ENCODE measurements around the gene TSC1. TPM values are rescaled to one million over a fixed set of nuclear protein-coding genes. Genes with fewer than 3 reads are reported as not detected.

TSC1 gene
- total and polyA plus RNA-seq, 2 experiments from 2014 or later, result 23.7 to 48.0 TPM

DNA sequence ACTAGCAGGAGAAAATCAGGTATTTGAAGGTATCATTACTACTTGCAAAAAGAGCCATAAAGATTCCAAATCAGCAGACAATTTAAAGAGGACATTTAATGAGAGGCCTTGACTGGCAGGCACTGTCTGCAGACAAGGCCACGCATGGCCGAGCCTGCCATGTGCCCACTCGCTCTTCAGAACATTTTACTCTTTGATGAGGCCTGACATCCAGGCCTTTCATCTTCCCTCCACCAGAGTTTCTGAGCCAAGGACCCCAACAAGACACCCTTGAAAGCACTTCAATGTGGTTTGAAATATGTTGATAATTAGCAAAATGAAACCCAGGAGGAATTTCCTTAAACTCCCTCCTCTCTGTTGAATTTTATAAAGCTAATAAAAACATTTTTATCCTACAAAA is 82.8 kb downstream of the TSC1 start (continued):
- TF ChIP-seq, protein P1, sequence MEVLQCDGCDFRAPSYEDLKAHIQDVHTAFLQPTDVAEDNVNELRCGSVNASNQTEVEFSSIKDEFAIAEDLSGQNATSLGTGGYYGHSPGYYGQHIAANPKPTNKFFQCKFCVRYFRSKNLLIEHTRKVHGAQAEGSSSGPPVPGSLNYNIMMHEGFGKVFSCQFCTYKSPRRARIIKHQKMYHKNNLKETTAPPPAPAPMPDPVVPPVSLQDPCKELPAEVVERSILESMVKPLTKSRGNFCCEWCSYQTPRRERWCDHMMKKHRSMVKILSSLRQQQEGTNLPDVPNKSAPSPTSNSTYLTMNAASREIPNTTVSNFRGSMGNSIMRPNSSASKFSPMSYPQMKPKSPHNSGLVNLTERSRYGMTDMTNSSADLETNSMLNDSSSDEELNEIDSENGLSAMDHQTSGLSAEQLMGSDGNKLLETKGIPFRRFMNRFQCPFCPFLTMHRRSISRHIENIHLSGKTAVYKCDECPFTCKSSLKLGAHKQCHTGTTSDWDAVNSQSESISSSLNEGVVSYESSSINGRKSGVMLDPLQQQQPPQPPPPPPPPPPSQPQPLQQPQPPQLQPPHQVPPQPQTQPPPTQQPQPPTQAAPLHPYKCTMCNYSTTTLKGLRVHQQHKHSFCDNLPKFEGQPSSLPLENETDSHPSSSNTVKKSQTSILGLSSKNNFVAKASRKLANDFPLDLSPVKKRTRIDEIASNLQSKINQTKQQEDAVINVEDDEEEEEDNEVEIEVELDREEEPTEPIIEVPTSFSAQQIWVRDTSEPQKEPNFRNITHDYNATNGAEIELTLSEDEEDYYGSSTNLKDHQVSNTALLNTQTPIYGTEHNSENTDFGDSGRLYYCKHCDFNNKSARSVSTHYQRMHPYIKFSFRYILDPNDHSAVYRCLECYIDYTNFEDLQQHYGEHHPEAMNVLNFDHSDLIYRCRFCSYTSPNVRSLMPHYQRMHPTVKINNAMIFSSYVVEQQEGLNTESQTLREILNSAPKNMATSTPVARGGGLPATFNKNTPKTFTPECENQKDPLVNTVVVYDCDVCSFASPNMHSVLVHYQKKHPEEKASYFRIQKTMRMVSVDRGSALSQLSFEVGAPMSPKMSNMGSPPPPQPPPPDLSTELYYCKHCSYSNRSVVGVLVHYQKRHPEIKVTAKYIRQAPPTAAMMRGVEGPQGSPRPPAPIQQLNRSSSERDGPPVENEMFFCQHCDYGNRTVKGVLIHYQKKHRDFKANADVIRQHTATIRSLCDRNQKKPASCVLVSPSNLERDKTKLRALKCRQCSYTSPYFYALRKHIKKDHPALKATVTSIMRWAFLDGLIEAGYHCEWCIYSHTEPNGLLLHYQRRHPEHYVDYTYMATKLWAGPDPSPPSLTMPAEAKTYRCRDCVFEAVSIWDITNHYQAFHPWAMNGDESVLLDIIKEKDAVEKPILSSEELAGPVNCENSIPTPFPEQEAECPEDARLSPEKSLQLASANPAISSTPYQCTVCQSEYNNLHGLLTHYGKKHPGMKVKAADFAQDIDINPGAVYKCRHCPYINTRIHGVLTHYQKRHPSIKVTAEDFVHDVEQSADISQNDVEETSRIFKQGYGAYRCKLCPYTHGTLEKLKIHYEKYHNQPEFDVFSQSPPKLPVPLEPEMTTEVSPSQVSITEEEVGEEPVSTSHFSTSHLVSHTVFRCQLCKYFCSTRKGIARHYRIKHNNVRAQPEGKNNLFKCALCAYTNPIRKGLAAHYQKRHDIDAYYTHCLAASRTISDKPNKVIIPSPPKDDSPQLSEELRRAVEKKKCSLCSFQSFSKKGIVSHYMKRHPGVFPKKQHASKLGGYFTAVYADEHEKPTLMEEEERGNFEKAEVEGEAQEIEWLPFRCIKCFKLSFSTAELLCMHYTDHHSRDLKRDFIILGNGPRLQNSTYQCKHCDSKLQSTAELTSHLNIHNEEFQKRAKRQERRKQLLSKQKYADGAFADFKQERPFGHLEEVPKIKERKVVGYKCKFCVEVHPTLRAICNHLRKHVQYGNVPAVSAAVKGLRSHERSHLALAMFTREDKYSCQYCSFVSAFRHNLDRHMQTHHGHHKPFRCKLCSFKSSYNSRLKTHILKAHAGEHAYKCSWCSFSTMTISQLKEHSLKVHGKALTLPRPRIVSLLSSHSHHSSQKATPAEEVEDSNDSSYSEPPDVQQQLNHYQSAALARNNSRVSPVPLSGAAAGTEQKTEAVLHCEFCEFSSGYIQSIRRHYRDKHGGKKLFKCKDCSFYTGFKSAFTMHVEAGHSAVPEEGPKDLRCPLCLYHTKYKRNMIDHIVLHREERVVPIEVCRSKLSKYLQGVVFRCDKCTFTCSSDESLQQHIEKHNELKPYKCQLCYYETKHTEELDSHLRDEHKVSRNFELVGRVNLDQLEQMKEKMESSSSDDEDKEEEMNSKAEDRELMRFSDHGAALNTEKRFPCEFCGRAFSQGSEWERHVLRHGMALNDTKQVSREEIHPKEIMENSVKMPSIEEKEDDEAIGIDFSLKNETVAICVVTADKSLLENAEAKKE (CRISPR knock-in tag; IDR thresholded peaks at IDR 0.05), result no peak
- TF ChIP-seq, protein P2, sequence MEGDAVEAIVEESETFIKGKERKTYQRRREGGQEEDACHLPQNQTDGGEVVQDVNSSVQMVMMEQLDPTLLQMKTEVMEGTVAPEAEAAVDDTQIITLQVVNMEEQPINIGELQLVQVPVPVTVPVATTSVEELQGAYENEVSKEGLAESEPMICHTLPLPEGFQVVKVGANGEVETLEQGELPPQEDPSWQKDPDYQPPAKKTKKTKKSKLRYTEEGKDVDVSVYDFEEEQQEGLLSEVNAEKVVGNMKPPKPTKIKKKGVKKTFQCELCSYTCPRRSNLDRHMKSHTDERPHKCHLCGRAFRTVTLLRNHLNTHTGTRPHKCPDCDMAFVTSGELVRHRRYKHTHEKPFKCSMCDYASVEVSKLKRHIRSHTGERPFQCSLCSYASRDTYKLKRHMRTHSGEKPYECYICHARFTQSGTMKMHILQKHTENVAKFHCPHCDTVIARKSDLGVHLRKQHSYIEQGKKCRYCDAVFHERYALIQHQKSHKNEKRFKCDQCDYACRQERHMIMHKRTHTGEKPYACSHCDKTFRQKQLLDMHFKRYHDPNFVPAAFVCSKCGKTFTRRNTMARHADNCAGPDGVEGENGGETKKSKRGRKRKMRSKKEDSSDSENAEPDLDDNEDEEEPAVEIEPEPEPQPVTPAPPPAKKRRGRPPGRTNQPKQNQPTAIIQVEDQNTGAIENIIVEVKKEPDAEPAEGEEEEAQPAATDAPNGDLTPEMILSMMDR (conservative IDR thresholded peaks at IDR 0.05; ENCODE audit: low read depth in 2 of 2), result no peak
- TF ChIP-seq EZH2 (IDR thresholded peaks at IDR 0.05; ENCODE audit: low read depth, unreplicated experiment), result no peak
- no peak for TF ChIP-seq NANOG (IDR thresholded peaks at IDR 0.05; ENCODE audit: borderline replicate concordance)

DNA sequence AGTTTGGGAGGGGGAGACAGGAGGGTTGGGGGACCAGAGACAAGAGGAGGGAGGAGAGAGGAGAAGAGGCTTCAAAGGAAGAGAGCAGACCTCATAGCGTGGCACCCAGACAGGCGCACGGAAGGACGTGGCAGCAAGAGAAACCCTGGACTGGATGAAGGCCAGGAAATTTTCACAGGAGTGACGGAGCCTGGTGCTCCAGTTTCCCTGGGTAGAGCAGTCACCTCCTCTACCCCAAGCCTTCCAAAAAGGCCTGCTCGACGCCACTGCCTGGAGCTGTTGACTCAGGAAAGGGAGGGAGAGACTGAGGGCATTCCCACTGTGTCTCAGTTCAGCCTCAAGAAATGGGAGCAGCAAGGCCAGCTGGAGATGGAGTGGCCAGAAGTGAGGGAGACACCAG is 85.7 kb downstream of the TSC1 start:
- no peak overlapping the region for H3K27ac ChIP-seq (ENCODE audit: low read depth)
- H3K79me2 ChIP-seq (replicated peaks; ENCODE audit: insufficient read depth), result no peaks in the 10 kb centered on the region
- peaks cover 1% of the 10 kb centered on the region; the same call in 1 of the 2 replicates for H3K9me2 ChIP-seq (ENCODE audit: insufficient read depth)
- Mint-ChIP-seq H3K27ac (no peak overlapping the region), H3K36me3 (ENCODE audit: low read depth) (no peaks in the 10 kb centered on the region), H3K4me1 (peaks cover 26% of the 10 kb centered on the region), H3K9me3 (no peaks in the 10 kb centered on the region), H3K27me3 (ENCODE audit: insufficient read depth, low read depth, poor library complexity) (peaks cover 7% of the 10 kb centered on the region), H3K4me3 (no peak overlapping the region)
- no peaks in the 10 kb centered on the region for H3F3A ChIP-seq (replicated peaks; ENCODE audit: low read depth)
- H2AFZ ChIP-seq, result no peak overlapping the region
- H3K36me3 ChIP-seq (ENCODE audit: insufficient read depth), result no peaks in the 10 kb centered on the region
- no peaks in the 10 kb centered on the region for H3K27me3 ChIP-seq (ENCODE audit: insufficient read depth)
- ATAC-seq (no peak), DNase-seq (ENCODE audit: low spot score) (no peak)
- H3K4me1 ChIP-seq (ENCODE audit: insufficient read depth), result 0 out of 2 replicates have a peak, but pooled peaks cover 9% of the 10 kb centered on the region
- H3K4me3 ChIP-seq, result no peak overlapping the region
- no peaks in the 10 kb centered on the region for H4K20me1 ChIP-seq (replicated peaks; ENCODE audit: insufficient read depth)
- no peak overlapping the region for H3K4me2 ChIP-seq
- TF ChIP-seq, protein P3, sequence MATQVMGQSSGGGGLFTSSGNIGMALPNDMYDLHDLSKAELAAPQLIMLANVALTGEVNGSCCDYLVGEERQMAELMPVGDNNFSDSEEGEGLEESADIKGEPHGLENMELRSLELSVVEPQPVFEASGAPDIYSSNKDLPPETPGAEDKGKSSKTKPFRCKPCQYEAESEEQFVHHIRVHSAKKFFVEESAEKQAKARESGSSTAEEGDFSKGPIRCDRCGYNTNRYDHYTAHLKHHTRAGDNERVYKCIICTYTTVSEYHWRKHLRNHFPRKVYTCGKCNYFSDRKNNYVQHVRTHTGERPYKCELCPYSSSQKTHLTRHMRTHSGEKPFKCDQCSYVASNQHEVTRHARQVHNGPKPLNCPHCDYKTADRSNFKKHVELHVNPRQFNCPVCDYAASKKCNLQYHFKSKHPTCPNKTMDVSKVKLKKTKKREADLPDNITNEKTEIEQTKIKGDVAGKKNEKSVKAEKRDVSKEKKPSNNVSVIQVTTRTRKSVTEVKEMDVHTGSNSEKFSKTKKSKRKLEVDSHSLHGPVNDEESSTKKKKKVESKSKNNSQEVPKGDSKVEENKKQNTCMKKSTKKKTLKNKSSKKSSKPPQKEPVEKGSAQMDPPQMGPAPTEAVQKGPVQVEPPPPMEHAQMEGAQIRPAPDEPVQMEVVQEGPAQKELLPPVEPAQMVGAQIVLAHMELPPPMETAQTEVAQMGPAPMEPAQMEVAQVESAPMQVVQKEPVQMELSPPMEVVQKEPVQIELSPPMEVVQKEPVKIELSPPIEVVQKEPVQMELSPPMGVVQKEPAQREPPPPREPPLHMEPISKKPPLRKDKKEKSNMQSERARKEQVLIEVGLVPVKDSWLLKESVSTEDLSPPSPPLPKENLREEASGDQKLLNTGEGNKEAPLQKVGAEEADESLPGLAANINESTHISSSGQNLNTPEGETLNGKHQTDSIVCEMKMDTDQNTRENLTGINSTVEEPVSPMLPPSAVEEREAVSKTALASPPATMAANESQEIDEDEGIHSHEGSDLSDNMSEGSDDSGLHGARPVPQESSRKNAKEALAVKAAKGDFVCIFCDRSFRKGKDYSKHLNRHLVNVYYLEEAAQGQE (IDR thresholded peaks at IDR 0.05; ENCODE audit: unreplicated experiment), result no peak
- TF ChIP-seq, protein P4, sequence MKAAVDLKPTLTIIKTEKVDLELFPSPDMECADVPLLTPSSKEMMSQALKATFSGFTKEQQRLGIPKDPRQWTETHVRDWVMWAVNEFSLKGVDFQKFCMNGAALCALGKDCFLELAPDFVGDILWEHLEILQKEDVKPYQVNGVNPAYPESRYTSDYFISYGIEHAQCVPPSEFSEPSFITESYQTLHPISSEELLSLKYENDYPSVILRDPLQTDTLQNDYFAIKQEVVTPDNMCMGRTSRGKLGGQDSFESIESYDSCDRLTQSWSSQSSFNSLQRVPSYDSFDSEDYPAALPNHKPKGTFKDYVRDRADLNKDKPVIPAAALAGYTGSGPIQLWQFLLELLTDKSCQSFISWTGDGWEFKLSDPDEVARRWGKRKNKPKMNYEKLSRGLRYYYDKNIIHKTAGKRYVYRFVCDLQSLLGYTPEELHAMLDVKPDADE (IDR thresholded peaks at IDR 0.05), result no peak

Data from GM23338 (cell line).